Testis (tissue), 2 donors: ENCODE results near the gene ZFR.

Experiments
- CTCF ChIP-seq, 3 experiments: fragments of 450-650 bp in 2 of 3; fragments of 200-600 bp in 1 of 3; sonication (generic) in 1 of 3; IDR thresholded peaks; one replicate each; pipeline ENCODE4 v1.5.1; 2016 to 2019; ENCODE audit warnings: antibody characterized with exemption in 3 of 3, mild to moderate bottlenecking in 2 of 3, moderate library complexity in 1 of 3
- POLR2A ChIP-seq: fragments of 450-650 bp; IDR thresholded peaks from one replicate; pipeline ENCODE4 v1.6.1; 2017; ENCODE audit warnings: antibody characterized with exemption, mild to moderate bottlenecking, moderate library complexity

GRCh38 chr5:32323741-32324140, 120.8 kb downstream of the ZFR start:
- TF ChIP-seq POLR2A (no peak), CTCF (IDR thresholded peaks at IDR 0.05) (no peak)
